H1 (cell line): ENCODE results near the gene GGCX. TPM values are rescaled to one million over a fixed set of nuclear protein-coding genes. Genes with fewer than 3 reads are reported as not detected.

Source experiments
- CTCF ChIA-PET: fragments of 300-600 bp; sonication (Branson Sonifier 250); formaldehyde crosslinking; loops from one replicate; lab custom pipeline; 2021; ENCODE audit not compliant: partially characterized antibody; lab: Charles Lee
- POLR2A ChIA-PET: fragments of 300-600 bp; sonication (Branson Sonifier 250); formaldehyde crosslinking; loops from one replicate; lab custom pipeline; 2021; ENCODE audit warnings: inconsistent platforms; ENCODE audit not compliant: partially characterized antibody; lab: Charles Lee
- DNase-seq, 2 experiments: peaks; one replicate each; pipeline versions ENCODE4 v3.0.0 to v3.0.0-alpha.2; 2010 to 2022; ENCODE audit warnings: low spot score in 2 of 2, low read depth in 1 of 2, mixed read lengths in 1 of 2
- FAIRE-seq: peaks from 2 replicates; lab custom pipeline; 2011; peaks lifted over from hg19 to GRCh38; lab: Jason Lieb, UNC
- H2AFZ ChIP-seq: 2 replicates; pipeline ENCODE4 v1.8.1; 2012; ENCODE audit warnings: low read length, inconsistent platforms
- H2AK5ac ChIP-seq: 2 replicates; pipeline ENCODE4 v1.6.1; 2013; ENCODE audit warnings: low read depth, low read length
- H2BK120ac ChIP-seq: replicated peaks from 2 replicates; pipeline ENCODE3; 2013; ENCODE audit warnings: low read depth, low read length, inconsistent platforms
- H2BK12ac ChIP-seq: 2 replicates; pipeline ENCODE4 v1.6.1; 2013; ENCODE audit warnings: low read depth, low read length
- H2BK15ac ChIP-seq: 2 replicates; pipeline ENCODE4 v1.6.1; 2013; ENCODE audit warnings: low read length
- H2BK20ac ChIP-seq: 2 replicates; pipeline ENCODE4 v1.6.1; 2013; ENCODE audit warnings: low read length
- H2BK5ac ChIP-seq: 2 replicates; pipeline ENCODE4 v1.6.1; 2013; ENCODE audit warnings: low read depth, low read length
- H3K14ac ChIP-seq: 2 replicates; pipeline ENCODE4 v1.6.1; 2013; ENCODE audit warnings: inconsistent platforms; ENCODE audit not compliant: insufficient read length
- H3K18ac ChIP-seq: 2 replicates; pipeline ENCODE4 v1.6.1; 2013; ENCODE audit warnings: low read length; ENCODE audit errors: extremely low read depth
- H3K23ac ChIP-seq: 2 replicates; pipeline ENCODE4 v1.6.1; 2013; ENCODE audit warnings: inconsistent platforms; ENCODE audit not compliant: insufficient read length
- H3K23me2 ChIP-seq: 2 replicates; pipeline ENCODE4 v1.6.1; 2013; ENCODE audit warnings: low read depth, low read length
- H3K27ac ChIP-seq: 2 replicates; pipeline ENCODE4 v1.6.1; 2011; ENCODE audit warnings: low read depth, low read length, inconsistent platforms
- H3K27me3 ChIP-seq, 4 experiments: replicated peaks in 1 of 4; 1 replicate in 1 of 4; 2 replicates in 3 of 4; pipeline versions ENCODE4 v1.6.1 to v1.8.1; 2011 to 2013; ENCODE audit warnings: low read length in 3 of 4, mild to moderate bottlenecking in 3 of 4, inconsistent platforms in 2 of 4, mixed read lengths in 2 of 4, moderate library complexity in 1 of 4; ENCODE audit not compliant: control insufficient read depth in 3 of 4, insufficient read depth in 3 of 4; ENCODE audit errors: extremely low read depth in 1 of 4
- H3K36me3 ChIP-seq, 4 experiments: 2 replicates each; pipeline versions ENCODE4 v1.6.1 to v1.8.1; 2011 to 2013; ENCODE audit warnings: mild to moderate bottlenecking in 4 of 4, low read length in 3 of 4, moderate library complexity in 2 of 4, control low read depth in 1 of 4, inconsistent platforms in 1 of 4; ENCODE audit not compliant: insufficient read depth in 4 of 4, control insufficient read depth in 2 of 4
- H3K4ac ChIP-seq: replicated peaks from 2 replicates; pipeline ENCODE3; 2013; ENCODE audit warnings: low read length, low read depth, mixed read lengths, inconsistent platforms; ENCODE audit not compliant: insufficient read length
- H3K4me1 ChIP-seq, 4 experiments: replicated peaks in 1 of 4; 1 replicate in 1 of 4; 2 replicates in 3 of 4; pipeline versions ENCODE4 v1.6.1 to v1.8.1; 2011 to 2013; ENCODE audit warnings: low read length in 3 of 4, inconsistent platforms in 2 of 4, mixed read lengths in 1 of 4; ENCODE audit not compliant: insufficient read depth in 4 of 4, control insufficient read depth in 3 of 4
- H3K4me2 ChIP-seq, 2 experiments: 2 replicates each; pipeline versions ENCODE4 v1.6.1 to v1.8.1; 2011 to 2013; ENCODE audit warnings: low read depth in 2 of 2, low read length in 2 of 2, control low read depth in 1 of 2, inconsistent platforms in 1 of 2, mild to moderate bottlenecking in 1 of 2; ENCODE audit not compliant: insufficient read depth in 1 of 2
- H3K4me3 ChIP-seq, 4 experiments: fragments of 200-600, 300-600 bp in 1 of 4; sonication (generic), shearing (Covaris generic), sonication (Bioruptor Twin) in 1 of 4; 2 replicates each; pipeline versions ENCODE4 v1.5.1 to v1.8.1; 2011 to 2016; ENCODE audit warnings: low read length in 4 of 4, low read depth in 3 of 4, control low read depth in 2 of 4, inconsistent platforms in 2 of 4, mild to moderate bottlenecking in 2 of 4, mixed read lengths in 1 of 4, moderate library complexity in 1 of 4; ENCODE audit not compliant: insufficient read depth in 2 of 4; ENCODE audit errors: extremely low read depth in 1 of 4
- H3K56ac ChIP-seq: replicated peaks from 2 replicates; pipeline ENCODE3; 2013; ENCODE audit warnings: low read depth, mild to moderate bottlenecking, mixed read lengths, low read length, inconsistent platforms; ENCODE audit not compliant: insufficient read length
- H3K79me1 ChIP-seq: 2 replicates; pipeline ENCODE4 v1.6.1; 2013; ENCODE audit warnings: low read depth, low read length, control low read depth
- H3K79me2 ChIP-seq, 2 experiments: 2 replicates each; pipeline versions ENCODE4 v1.6.1 to v1.8.1; 2012 to 2013; ENCODE audit warnings: low read length in 2 of 2, mild to moderate bottlenecking in 2 of 2, inconsistent platforms in 1 of 2; ENCODE audit not compliant: insufficient read depth in 2 of 2, control insufficient read depth in 1 of 2
- H3K9ac ChIP-seq, 4 experiments: replicated peaks in 1 of 4; 1 replicate in 1 of 4; 2 replicates in 3 of 4; pipeline versions ENCODE4 v1.6.1 to v1.8.1; 2011 to 2013; ENCODE audit warnings: low read depth in 3 of 4, low read length in 3 of 4, control low read depth in 2 of 4, mild to moderate bottlenecking in 2 of 4, moderate library complexity in 2 of 4, inconsistent platforms in 1 of 4; ENCODE audit errors: extremely low read depth in 1 of 4
- H3K9me3 ChIP-seq, 2 experiments: 2 replicates each; pipeline versions ENCODE4 v1.6.1 to v1.8.1; 2012 to 2013; ENCODE audit warnings: mild to moderate bottlenecking in 2 of 2, moderate library complexity in 2 of 2, control low read depth in 1 of 2, inconsistent platforms in 1 of 2, low read depth in 1 of 2, low read length in 1 of 2, mixed read lengths in 1 of 2; ENCODE audit not compliant: insufficient read depth in 2 of 2
- H4K20me1 ChIP-seq, 2 experiments: replicated peaks in 1 of 2; 2 replicates each; pipeline versions ENCODE3 to v1.8.1; 2011 to 2013; ENCODE audit warnings: inconsistent platforms in 2 of 2, low read length in 2 of 2, mild to moderate bottlenecking in 1 of 2; ENCODE audit not compliant: insufficient read depth in 2 of 2, control insufficient read depth in 1 of 2
- H4K5ac ChIP-seq: 2 replicates; pipeline ENCODE4 v1.6.1; 2013; ENCODE audit warnings: low read length, low read depth, mixed read lengths, inconsistent platforms; ENCODE audit not compliant: insufficient read length
- H4K8ac ChIP-seq: 2 replicates; pipeline ENCODE4 v1.8.0; 2013; ENCODE audit warnings: mild to moderate bottlenecking, moderate library complexity, low read length, inconsistent platforms; ENCODE audit not compliant: insufficient read depth; ENCODE audit errors: extremely low read depth
- H4K91ac ChIP-seq: replicated peaks from 2 replicates; pipeline ENCODE3; 2013; ENCODE audit warnings: low read length, mixed read lengths, inconsistent platforms; ENCODE audit not compliant: insufficient read length
- CBX8 ChIP-seq: fragments of 300-800, 300-1000 bp; sonication (generic); IDR thresholded peaks from 2 replicates; pipeline ENCODE4 v1.7.1; 2016; ENCODE audit warnings: low read depth, low read length, borderline replicate concordance
- WGBS, 2 experiments: shearing (Covaris generic) in 1 of 2; methylation state at CpG; one replicate each; pipeline versions ENCODE4 v1.1.6 to v1.1.7; 2013 to 2015; ENCODE audit warnings: low lambda C conversion rate in 2 of 2, mixed read lengths in 2 of 2, inconsistent platforms in 1 of 2, low coverage in 1 of 2, missing lambda C conversion rate in 1 of 2; ENCODE audit not compliant: insufficient replicate concordance in 2 of 2, insufficient coverage in 1 of 2, insufficient read length in 1 of 2; ENCODE audit errors: extremely low coverage in 1 of 2, missing lambda C conversion rate in 1 of 2; 5-methylcytosine and 5-hydroxymethylcytosine counted together
- polyA plus RNA-seq, 7 experiments: library from polyadenylated mRNA; depleted of rRNA in 3 of 7; stranded (reverse) in 5 of 7; unstranded in 2 of 7; fragments of >200 nt in 5 of 7; fragments of 200-250 nt in 2 of 7; gene quantifications; 1 replicate in 5 of 7; 2 replicates in 1 of 7; 4 replicates in 1 of 7; pipeline versions ENCODE4 v1.2.1 to v1.2.3, GENCODE V29; 2011 to 2013; ENCODE audit warnings: missing spikeins in 2 of 7, mixed read lengths in 2 of 7
- total RNA-seq: library from RNA; stranded (reverse); fragmentation: NEBNext Ultra II Directional; extraction: Animal tissue kit (Norgen Biotek cat#: 25700); gene quantifications from 2 replicates; pipeline ENCODE4 v1.2.1, GENCODE V29; 2021

Gene GGCX
- total and polyA plus RNA-seq, 2 of the 8 experiments (the other 6 are each of a cell fraction or from before 2014, with no cell fraction given), result 29.4 to 33.8 TPM

DNA sequence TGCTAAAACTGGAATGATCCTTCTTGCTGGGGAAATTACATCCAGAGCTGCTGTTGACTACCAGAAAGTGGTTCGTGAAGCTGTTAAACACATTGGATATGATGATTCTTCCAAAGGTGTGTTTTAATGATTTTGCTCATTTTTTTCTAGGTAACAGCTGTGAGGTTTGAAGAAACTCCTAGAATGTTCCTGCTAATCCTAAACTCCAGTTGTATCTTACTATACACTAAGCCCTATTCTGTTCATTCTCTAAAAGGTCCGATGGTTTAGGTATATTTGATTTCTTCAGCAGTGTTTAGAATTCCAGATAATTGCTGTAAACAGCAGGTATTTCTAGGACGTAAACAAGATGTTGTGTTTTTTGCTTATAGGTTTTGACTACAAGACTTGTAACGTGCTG lies 20.0 kb downstream of the GGCX start:
- Histone ChIP-seq H4K8ac (no peak overlapping the region), H3K4ac (no peak overlapping the region), H3K4me1 (peaks cover 2 to 8% (median 5%) of the 10 kb centered on the region in 4 experiments; a peak in 4 of 7 replicates), H3K9ac (no peak overlapping the region), H2BK12ac (no peak overlapping the region), H3K14ac (no peak overlapping the region), H2BK15ac (no peak overlapping the region), H3K27me3 (no peaks in the 10 kb centered on the region), H3K36me3 (peaks cover 33 to 64% (median 44%) of the 10 kb centered on the region in 4 experiments), H3K4me2 (peak overlapping the region; percentile 77 to 85), H4K5ac (no peak overlapping the region), H4K91ac (no peak overlapping the region), H2AK5ac (no peak overlapping the region), H2BK120ac (no peak overlapping the region), H3K79me1 (no peaks in the 10 kb centered on the region), H3K23me2 (no peaks in the 10 kb centered on the region; the same call in 1 of the 2 replicates), H3K79me2 (peaks cover 26 to 49% of the 10 kb centered on the region in 2 experiments), H3K23ac (no peak overlapping the region), H3K27ac (no peak overlapping the region), H3K18ac (no peak overlapping the region), H3K4me3 (peak overlapping the region; percentile 87 to 100 (median 98); a peak in 7 of 8 replicates), H3K9me3 (no peaks in the 10 kb centered on the region), H2BK20ac (no peak overlapping the region), H4K20me1 (peaks cover 25 to 30% of the 10 kb centered on the region in 2 experiments), H2BK5ac (no peak overlapping the region), H2AFZ (no peak overlapping the region), H3K56ac (no peak overlapping the region)
- WGBS, 2 experiments, result 83% methylated on average over 4 of the region's 4 CpGs; no CpG with 5 or more reads in 1 of the 2 experiments
- FAIRE-seq (no peak), DNase-seq (no peak)
- CTCF ChIA-PET, result interaction anchor here (1.0 to 7.3 kb wide), 4 partner anchors 8 to 121 kb away, joined by 3 to 84 read pairs (median 58); partner anchors contain the start of gene SH2D6
- POLR2A ChIA-PET, result interaction anchor here (0.9 to 38.6 kb wide), 24 partner anchors 9 to 475 kb away, joined by 3 to 1889 read pairs (median 7); partner anchors contain the start of genes C2orf68, CAPG, GGCX and RNF181
- TF ChIP-seq CBX8, result no peak
